Uterus (tissue), 2 donors: ENCODE measurements around the gene EFHC2.

Experiments used
- POLR2A ChIP-seq, 2 donors: fragments of 450-650 bp; IDR thresholded peaks; one replicate each; pipeline ENCODE4 v1.6.1; 2016; ENCODE audit warnings: antibody characterized with exemption in 2 of 2, mild to moderate bottlenecking in 1 of 2, moderate library complexity in 1 of 2
- TF ChIP-seq, protein P1 (sequence below), 4 experiments: fragments of 200-600 bp in 2 of 4; fragments of 450-650 bp in 2 of 4; sonication (generic) in 2 of 4; IDR thresholded peaks; one replicate each; pipeline ENCODE4 v1.5.1; 2016 to 2019; ENCODE audit warnings: antibody characterized with exemption in 4 of 4, mild to moderate bottlenecking in 2 of 4, moderate library complexity in 1 of 4

DNA sequence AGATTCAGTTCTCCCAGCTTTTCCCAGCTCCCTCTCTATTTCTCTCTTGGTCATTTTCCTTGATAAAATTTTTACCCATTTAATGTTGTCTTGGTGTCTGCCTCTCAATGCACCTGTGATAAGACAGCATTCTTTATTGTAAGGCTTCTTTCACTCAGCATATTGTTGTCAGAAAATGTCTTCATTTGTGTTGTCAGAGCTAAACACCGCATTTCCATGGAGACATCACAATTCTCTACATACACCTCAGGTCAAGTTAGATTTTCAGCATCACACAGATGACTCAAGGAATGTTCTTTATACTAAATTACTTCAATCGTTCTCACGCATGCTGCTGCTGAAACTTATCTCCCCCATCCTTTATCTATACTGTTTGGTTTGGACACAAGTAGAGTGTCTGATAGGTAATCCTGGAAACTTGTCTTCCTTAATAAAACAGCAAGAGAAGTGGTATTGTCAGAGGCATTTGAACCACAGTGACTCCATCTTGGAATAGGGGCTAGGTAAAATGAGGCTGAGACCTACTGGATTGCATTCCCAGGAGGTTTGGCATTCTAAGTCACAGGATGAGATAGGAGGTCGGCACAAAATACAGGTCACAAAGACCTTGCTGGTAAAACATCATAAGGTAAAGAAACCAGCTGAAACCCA is 41.3 kb upstream of the EFHC2 start:
- TF ChIP-seq POLR2A (IDR thresholded peaks at IDR 0.05): no peak
- TF ChIP-seq, protein P1, sequence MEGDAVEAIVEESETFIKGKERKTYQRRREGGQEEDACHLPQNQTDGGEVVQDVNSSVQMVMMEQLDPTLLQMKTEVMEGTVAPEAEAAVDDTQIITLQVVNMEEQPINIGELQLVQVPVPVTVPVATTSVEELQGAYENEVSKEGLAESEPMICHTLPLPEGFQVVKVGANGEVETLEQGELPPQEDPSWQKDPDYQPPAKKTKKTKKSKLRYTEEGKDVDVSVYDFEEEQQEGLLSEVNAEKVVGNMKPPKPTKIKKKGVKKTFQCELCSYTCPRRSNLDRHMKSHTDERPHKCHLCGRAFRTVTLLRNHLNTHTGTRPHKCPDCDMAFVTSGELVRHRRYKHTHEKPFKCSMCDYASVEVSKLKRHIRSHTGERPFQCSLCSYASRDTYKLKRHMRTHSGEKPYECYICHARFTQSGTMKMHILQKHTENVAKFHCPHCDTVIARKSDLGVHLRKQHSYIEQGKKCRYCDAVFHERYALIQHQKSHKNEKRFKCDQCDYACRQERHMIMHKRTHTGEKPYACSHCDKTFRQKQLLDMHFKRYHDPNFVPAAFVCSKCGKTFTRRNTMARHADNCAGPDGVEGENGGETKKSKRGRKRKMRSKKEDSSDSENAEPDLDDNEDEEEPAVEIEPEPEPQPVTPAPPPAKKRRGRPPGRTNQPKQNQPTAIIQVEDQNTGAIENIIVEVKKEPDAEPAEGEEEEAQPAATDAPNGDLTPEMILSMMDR (IDR thresholded peaks at IDR 0.05): no peak
